Liver (tissue), 9 donors: Measurements from ENCODE around the gene NXPE3. TPM values are rescaled to one million over a fixed set of nuclear protein-coding genes. Genes with fewer than 3 reads are reported as not detected.
A peak's percentile ranks its signal among the peaks of the same experiment; 100 is the strongest.

Source experiments
- DNase-seq: peaks from one replicate; pipeline ENCODE4 v3.0.0-alpha.2; 2017; ENCODE audit warnings: low spot score
- H3K27ac ChIP-seq, 2 donors: one replicate each; pipeline ENCODE4 v1.7.0; 2013; ENCODE audit warnings: inconsistent platforms in 2 of 2, low read length in 2 of 2, control low read depth in 1 of 2, low read depth in 1 of 2, mild to moderate bottlenecking in 1 of 2
- H3K27me3 ChIP-seq, 4 donors: one replicate each; pipeline versions ENCODE4 v1.6.1 to v1.7.0; 2013; ENCODE audit warnings: low read length in 3 of 4, inconsistent platforms in 1 of 4, mild to moderate bottlenecking in 1 of 4, moderate library complexity in 1 of 4; ENCODE audit not compliant: control insufficient read depth in 4 of 4, insufficient read depth in 4 of 4
- H3K36me3 ChIP-seq, 4 donors: one replicate each; pipeline versions ENCODE4 v1.6.1 to v1.7.0; 2013; ENCODE audit warnings: low read length in 3 of 4, mild to moderate bottlenecking in 3 of 4, low read depth in 1 of 4, moderate library complexity in 1 of 4; ENCODE audit not compliant: control insufficient read depth in 4 of 4, insufficient read depth in 3 of 4
- H3K4me1 ChIP-seq, 4 donors: one replicate each; pipeline versions ENCODE4 v1.6.1 to v1.7.0; 2013; ENCODE audit warnings: low read length in 3 of 4, mild to moderate bottlenecking in 3 of 4, moderate library complexity in 1 of 4; ENCODE audit not compliant: control insufficient read depth in 4 of 4, insufficient read depth in 4 of 4
- H3K4me3 ChIP-seq, 3 donors: one replicate each; pipeline versions ENCODE4 v1.6.1 to v1.7.0; 2013; ENCODE audit warnings: low read length in 3 of 3, control low read depth in 1 of 3, low read depth in 1 of 3, mild to moderate bottlenecking in 1 of 3
- H3K9ac ChIP-seq, 2 donors: one replicate each; pipeline ENCODE4 v1.7.0; 2013; ENCODE audit warnings: low read length in 2 of 2, mild to moderate bottlenecking in 2 of 2, moderate library complexity in 2 of 2, control low read depth in 1 of 2, low read depth in 1 of 2
- H3K9me3 ChIP-seq, 4 donors: one replicate each; pipeline versions ENCODE4 v1.6.1 to v1.7.0; 2013; ENCODE audit warnings: low read length in 3 of 4; ENCODE audit not compliant: control insufficient read depth in 4 of 4
- EGR1 ChIP-seq, 2 donors: IDR thresholded peaks; 2 replicates each; pipeline ENCODE4 v1.6.1; 2016 to 2018; ENCODE audit warnings: antibody characterized with exemption in 2 of 2, low read depth in 2 of 2
- FOXA1 ChIP-seq: IDR thresholded peaks from 2 replicates; pipeline ENCODE4 v1.6.1; 2016; ENCODE audit warnings: antibody characterized with exemption
- FOXA2 ChIP-seq: IDR thresholded peaks from 2 replicates; pipeline ENCODE4 v1.6.1; 2016; ENCODE audit warnings: antibody characterized with exemption
- GABPA ChIP-seq, 2 donors: IDR thresholded peaks in 1 of 2; conservative IDR thresholded peaks in 1 of 2; 2 replicates each; pipeline ENCODE4 v1.6.1; 2016; ENCODE audit warnings: antibody characterized with exemption in 2 of 2, mild to moderate bottlenecking in 1 of 2, moderate library complexity in 1 of 2
- HNF4G ChIP-seq: IDR thresholded peaks from 2 replicates; pipeline ENCODE4 v1.6.1; 2016; ENCODE audit warnings: antibody characterized with exemption
- JUND ChIP-seq, 2 donors: IDR thresholded peaks; 2 replicates each; pipeline ENCODE4 v1.6.1; 2016; ENCODE audit warnings: antibody characterized with exemption in 2 of 2
- MAX ChIP-seq: IDR thresholded peaks from 2 replicates; pipeline ENCODE4 v1.6.1; 2016; ENCODE audit warnings: antibody characterized with exemption
- NR2F2 ChIP-seq: IDR thresholded peaks from 2 replicates; pipeline ENCODE4 v1.6.1; 2016; ENCODE audit warnings: antibody characterized with exemption
- RAD21 ChIP-seq, 2 donors: IDR thresholded peaks; 2 replicates each; pipeline ENCODE4 v1.6.1; 2016; ENCODE audit warnings: antibody characterized with exemption in 2 of 2, mild to moderate bottlenecking in 2 of 2
- RXRA ChIP-seq, 2 donors: IDR thresholded peaks; 2 replicates each; pipeline ENCODE4 v1.6.1; 2017 to 2018; ENCODE audit warnings: antibody characterized with exemption in 2 of 2, mild to moderate bottlenecking in 1 of 2
- SP1 ChIP-seq: IDR thresholded peaks from 2 replicates; pipeline ENCODE4 v1.6.1; 2018; ENCODE audit warnings: antibody characterized with exemption, mild to moderate bottlenecking
- TAF1 ChIP-seq: conservative IDR thresholded peaks from 2 replicates; pipeline ENCODE4 v1.6.1; 2016; ENCODE audit warnings: antibody characterized with exemption, mild to moderate bottlenecking
- WGBS: extraction: QIAGEN DNeasy Blood & Tissue Kit; methylation state at CpG from one replicate; pipeline ENCODE4 v1.1.7; 2013; 5-methylcytosine and 5-hydroxymethylcytosine counted together
- polyA plus RNA-seq, 2 donors: library from polyadenylated mRNA; stranded (reverse) in 1 of 2; unstranded in 1 of 2; fragments of 200-250 nt in 1 of 2; fragments of >200 nt in 1 of 2; fragmentation: Nextera tagmentation in 1 of 2; extraction: Ambion mirVana in 1 of 2; gene quantifications; one replicate each; pipeline versions ENCODE4 v1.2.1 to v1.2.3, GENCODE V29; 2013 to 2015
- total RNA-seq, 2 donors: library from RNA; depleted of rRNA; stranded (reverse); fragments of >200 nt; gene quantifications; one replicate each; pipeline ENCODE4 v1.2.3, GENCODE V29; 2014
- TF ChIP-seq, protein P1 (sequence below): IDR thresholded peaks from 2 replicates; pipeline ENCODE4 v1.6.1; 2016; ENCODE audit warnings: antibody characterized with exemption
- TF ChIP-seq, protein P2 (sequence below): IDR thresholded peaks from 2 replicates; pipeline ENCODE4 v1.6.1; 2016; ENCODE audit warnings: antibody characterized with exemption, mild to moderate bottlenecking
- TF ChIP-seq, protein P3 (sequence below): fragments of 150-350 bp; IDR thresholded peaks from 2 replicates; pipeline ENCODE4 v1.5.1; 2017; ENCODE audit warnings: improper control_type of control experiment, low read depth, low read length; ENCODE audit not compliant: missing input control
- donor health status: healthy.
- donor health status: healthy.
- donor health status: healthy.
- donor health status: healthy.
- donor health status: healthy.

Gene NXPE3
- total and polyA plus RNA-seq, 4 donors: 1.1 to 2.7 (median 1.7) TPM

DNA sequence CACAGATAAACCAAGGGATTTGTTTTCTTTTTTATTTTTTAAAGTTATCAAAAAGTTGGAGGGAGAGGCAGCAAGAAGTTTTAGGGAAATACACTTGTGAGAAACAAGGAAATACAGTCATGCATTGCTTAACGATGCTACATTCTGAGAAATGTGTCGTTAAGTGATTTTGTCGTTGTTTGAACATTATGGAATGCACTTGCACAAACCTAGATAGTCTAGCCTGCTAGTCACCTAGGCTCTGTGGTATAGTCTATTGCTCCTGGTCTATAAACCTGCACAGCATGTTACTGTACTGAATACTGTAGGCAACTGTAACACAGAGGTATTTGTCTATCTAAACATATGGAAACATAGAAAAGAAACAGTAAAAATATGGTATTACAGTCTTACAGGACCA, 68.3 kb downstream of the NXPE3 start:
- H3K27me3 ChIP-seq: no peaks in the 10 kb centered on the region
- peaks cover 6 to 28% (median 7%) of the 10 kb centered on the region in 4 donors for H3K4me1 ChIP-seq
- peaks cover 3 to 5% (median 4%) of the 10 kb centered on the region in 4 donors for H3K36me3 ChIP-seq
- H3K9me3 ChIP-seq: no peaks in the 10 kb centered on the region
- H3K27ac ChIP-seq: peak overlapping the region; percentile 97 to 99
- TF ChIP-seq NR2F2 (no peak), EGR1 (IDR thresholded peaks at IDR 0.05; ENCODE audit: low read depth in 2 of 2) (no peak), TAF1 (no peak), FOXA2 (no peak), FOXA1 (no peak), GABPA (IDR thresholded peaks at IDR 0.05 in 1 of 2, conservative IDR thresholded peaks at IDR 0.05 in 1 of 2) (no peak), JUND (IDR thresholded peaks at IDR 0.05) (no peak), HNF4G (no peak), SP1 (no peak), MAX (no peak)
- TF ChIP-seq, protein P1, sequence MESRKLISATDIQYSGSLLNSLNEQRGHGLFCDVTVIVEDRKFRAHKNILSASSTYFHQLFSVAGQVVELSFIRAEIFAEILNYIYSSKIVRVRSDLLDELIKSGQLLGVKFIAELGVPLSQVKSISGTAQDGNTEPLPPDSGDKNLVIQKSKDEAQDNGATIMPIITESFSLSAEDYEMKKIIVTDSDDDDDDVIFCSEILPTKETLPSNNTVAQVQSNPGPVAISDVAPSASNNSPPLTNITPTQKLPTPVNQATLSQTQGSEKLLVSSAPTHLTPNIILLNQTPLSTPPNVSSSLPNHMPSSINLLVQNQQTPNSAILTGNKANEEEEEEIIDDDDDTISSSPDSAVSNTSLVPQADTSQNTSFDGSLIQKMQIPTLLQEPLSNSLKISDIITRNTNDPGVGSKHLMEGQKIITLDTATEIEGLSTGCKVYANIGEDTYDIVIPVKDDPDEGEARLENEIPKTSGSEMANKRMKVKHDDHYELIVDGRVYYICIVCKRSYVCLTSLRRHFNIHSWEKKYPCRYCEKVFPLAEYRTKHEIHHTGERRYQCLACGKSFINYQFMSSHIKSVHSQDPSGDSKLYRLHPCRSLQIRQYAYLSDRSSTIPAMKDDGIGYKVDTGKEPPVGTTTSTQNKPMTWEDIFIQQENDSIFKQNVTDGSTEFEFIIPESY: no peak
- TF ChIP-seq, protein P2, sequence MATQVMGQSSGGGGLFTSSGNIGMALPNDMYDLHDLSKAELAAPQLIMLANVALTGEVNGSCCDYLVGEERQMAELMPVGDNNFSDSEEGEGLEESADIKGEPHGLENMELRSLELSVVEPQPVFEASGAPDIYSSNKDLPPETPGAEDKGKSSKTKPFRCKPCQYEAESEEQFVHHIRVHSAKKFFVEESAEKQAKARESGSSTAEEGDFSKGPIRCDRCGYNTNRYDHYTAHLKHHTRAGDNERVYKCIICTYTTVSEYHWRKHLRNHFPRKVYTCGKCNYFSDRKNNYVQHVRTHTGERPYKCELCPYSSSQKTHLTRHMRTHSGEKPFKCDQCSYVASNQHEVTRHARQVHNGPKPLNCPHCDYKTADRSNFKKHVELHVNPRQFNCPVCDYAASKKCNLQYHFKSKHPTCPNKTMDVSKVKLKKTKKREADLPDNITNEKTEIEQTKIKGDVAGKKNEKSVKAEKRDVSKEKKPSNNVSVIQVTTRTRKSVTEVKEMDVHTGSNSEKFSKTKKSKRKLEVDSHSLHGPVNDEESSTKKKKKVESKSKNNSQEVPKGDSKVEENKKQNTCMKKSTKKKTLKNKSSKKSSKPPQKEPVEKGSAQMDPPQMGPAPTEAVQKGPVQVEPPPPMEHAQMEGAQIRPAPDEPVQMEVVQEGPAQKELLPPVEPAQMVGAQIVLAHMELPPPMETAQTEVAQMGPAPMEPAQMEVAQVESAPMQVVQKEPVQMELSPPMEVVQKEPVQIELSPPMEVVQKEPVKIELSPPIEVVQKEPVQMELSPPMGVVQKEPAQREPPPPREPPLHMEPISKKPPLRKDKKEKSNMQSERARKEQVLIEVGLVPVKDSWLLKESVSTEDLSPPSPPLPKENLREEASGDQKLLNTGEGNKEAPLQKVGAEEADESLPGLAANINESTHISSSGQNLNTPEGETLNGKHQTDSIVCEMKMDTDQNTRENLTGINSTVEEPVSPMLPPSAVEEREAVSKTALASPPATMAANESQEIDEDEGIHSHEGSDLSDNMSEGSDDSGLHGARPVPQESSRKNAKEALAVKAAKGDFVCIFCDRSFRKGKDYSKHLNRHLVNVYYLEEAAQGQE: no peak
- TF ChIP-seq, protein P3, sequence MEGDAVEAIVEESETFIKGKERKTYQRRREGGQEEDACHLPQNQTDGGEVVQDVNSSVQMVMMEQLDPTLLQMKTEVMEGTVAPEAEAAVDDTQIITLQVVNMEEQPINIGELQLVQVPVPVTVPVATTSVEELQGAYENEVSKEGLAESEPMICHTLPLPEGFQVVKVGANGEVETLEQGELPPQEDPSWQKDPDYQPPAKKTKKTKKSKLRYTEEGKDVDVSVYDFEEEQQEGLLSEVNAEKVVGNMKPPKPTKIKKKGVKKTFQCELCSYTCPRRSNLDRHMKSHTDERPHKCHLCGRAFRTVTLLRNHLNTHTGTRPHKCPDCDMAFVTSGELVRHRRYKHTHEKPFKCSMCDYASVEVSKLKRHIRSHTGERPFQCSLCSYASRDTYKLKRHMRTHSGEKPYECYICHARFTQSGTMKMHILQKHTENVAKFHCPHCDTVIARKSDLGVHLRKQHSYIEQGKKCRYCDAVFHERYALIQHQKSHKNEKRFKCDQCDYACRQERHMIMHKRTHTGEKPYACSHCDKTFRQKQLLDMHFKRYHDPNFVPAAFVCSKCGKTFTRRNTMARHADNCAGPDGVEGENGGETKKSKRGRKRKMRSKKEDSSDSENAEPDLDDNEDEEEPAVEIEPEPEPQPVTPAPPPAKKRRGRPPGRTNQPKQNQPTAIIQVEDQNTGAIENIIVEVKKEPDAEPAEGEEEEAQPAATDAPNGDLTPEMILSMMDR: no peak
- 68% methylated on average over 3 of the region's 3 CpGs for WGBS
- H3K4me3 ChIP-seq: no peak overlapping the region
- no peak for DNase-seq
- peak overlapping the region in 1 of 2 donors; percentile 11 for H3K9ac ChIP-seq

DNA sequence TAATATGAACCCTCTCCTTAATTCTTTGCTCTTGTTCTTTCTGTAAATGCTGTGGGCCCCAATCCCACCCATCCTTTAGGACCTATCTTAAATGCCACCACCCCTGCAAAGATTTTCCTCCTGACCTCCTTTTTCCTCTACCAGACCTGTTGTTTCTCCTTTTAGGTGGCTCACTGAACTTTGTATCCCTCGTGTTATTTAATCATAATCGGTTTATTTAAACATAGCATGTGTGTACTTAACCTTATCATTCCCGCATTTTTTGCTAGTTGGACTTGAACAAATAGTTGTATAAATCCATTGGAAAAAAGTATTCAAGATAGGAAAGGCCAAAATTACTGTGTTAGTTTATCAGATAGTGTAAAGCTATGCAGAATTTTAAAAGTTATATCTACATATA, 69.3 kb downstream of the NXPE3 start:
- Histone ChIP-seq H3K4me3 (peak overlapping the region; percentile 55 to 79 (median 71)), H3K9me3 (no peaks in the 10 kb centered on the region), H3K27me3 (no peaks in the 10 kb centered on the region), H3K27ac (peak overlapping the region; percentile 97 to 99), H3K36me3 (peaks cover 8 to 15% (median 14%) of the 10 kb centered on the region in 4 donors), H3K4me1 (peaks cover 6 to 38% (median 11%) of the 10 kb centered on the region in 4 donors), H3K9ac (peak overlapping the region; percentile 78 to 95)
- WGBS: 20% methylated on average over 3 of the region's 3 CpGs
- no peak for DNase-seq
- TF ChIP-seq MAX (peak; percentile 65), HNF4G (peak; percentile 12), RXRA (IDR thresholded peaks at IDR 0.05) (peak; percentile 56 to 76), NR2F2 (peak; percentile 11), JUND (IDR thresholded peaks at IDR 0.05) (peak in 1 of 2 donors; percentile 86), EGR1 (IDR thresholded peaks at IDR 0.05; ENCODE audit: low read depth in 2 of 2) (peak in 1 of 2 donors; percentile 72), RAD21 (IDR thresholded peaks at IDR 0.05) (peak in 1 of 2 donors; percentile 36), GABPA (IDR thresholded peaks at IDR 0.05 in 1 of 2, conservative IDR thresholded peaks at IDR 0.05 in 1 of 2) (peak in 1 of 2 donors; percentile 11), FOXA2 (peak; percentile 89), TAF1 (no peak)
- TF ChIP-seq, protein P2: peak; percentile 68
- TF ChIP-seq, protein P1: peak; percentile 61
